GM18909 (cell line): Measurements from ENCODE around the gene TMEM108.

Source experiments
- ATAC-seq: cut with Tn5 transposase; IDR thresholded peaks from one replicate; pipeline ENCODE4 v1.9.1; 2021; ENCODE audit warnings: mild to moderate bottlenecking; ENCODE audit not compliant: unreplicated experiment, poor library complexity

Gene TMEM108

GRCh38 chr3:133374708-133375402, 336.7 kb downstream of the TMEM108 start:
- no peak for ATAC-seq

- ATAC-seq, result no peak
Observed at GRCh38 chr3:133375403-133375745, 337.2 kb downstream of the TMEM108 start.

- no peak for ATAC-seq
Observed at GRCh38 chr3:133376810-133377209, 338.6 kb downstream of the TMEM108 start.

- ATAC-seq, result no peak
Observed at GRCh38 chr3:133377396-133377795, 339.2 kb downstream of the TMEM108 start.

GRCh38 chr3:133379926-133380325, 341.7 kb downstream of the TMEM108 start:
- no peak for ATAC-seq

- no peak for ATAC-seq
Observed at GRCh38 chr3:133380481-133381225, 342.5 kb downstream of the TMEM108 start.

- ATAC-seq, result no peak
Observed at GRCh38 chr3:133381346-133382109, 343.3 kb downstream of the TMEM108 start.

GRCh38 chr3:133383175-133383574, 345.0 kb downstream of the TMEM108 start:
- no peak for ATAC-seq

- ATAC-seq, result no peak
Observed at GRCh38 chr3:133383741-133384140, 345.6 kb downstream of the TMEM108 start.

- peak; percentile 87 for ATAC-seq
Observed at GRCh38 chr3:133384331-133385027, 346.3 kb downstream of the TMEM108 start.

- ATAC-seq, result no peak
Observed at GRCh38 chr3:133386876-133387275, 348.7 kb downstream of the TMEM108 start.

GRCh38 chr3:133387341-133387740, 349.1 kb downstream of the TMEM108 start:
- no peak for ATAC-seq

GRCh38 chr3:133388696-133389395, 350.7 kb downstream of the TMEM108 start:
- ATAC-seq, result no peak

- ATAC-seq, result no peak
Observed at GRCh38 chr3:133390715-133391114, 352.5 kb downstream of the TMEM108 start.

GRCh38 chr3:133393204-133393603, 355.0 kb downstream of the TMEM108 start:
- ATAC-seq, result no peak

GRCh38 chr3:133393691-133394474, 355.7 kb downstream of the TMEM108 start:
- ATAC-seq, result no peak

GRCh38 chr3:133394561-133395311, 356.5 kb downstream of the TMEM108 start:
- no peak for ATAC-seq

- no peak for ATAC-seq
Observed at GRCh38 chr3:133396906-133397305, 358.7 kb downstream of the TMEM108 start.
